NCI-H187 treated with DMSO at 0.1 percent for 48 hours (cell line): ENCODE data around the gene FBXO34.

Experiments used
- DNase-seq: peaks from one replicate; lab custom pipeline; 2025; lab: John Stamatoyannopoulos, UW

FBXO34 gene

GRCh38 chr14:55347748-55348147, 76.5 kb downstream of the FBXO34 start:
- no peak for DNase-seq

GRCh38 chr14:55348766-55349453, 77.7 kb downstream of the FBXO34 start:
- no peak for DNase-seq

- DNase-seq: no peak
Measured at GRCh38 chr14:55349565-55349964, 78.3 kb downstream of the FBXO34 start.

- DNase-seq: no peak
Measured at GRCh38 chr14:55350461-55350860, 79.2 kb downstream of the FBXO34 start.

GRCh38 chr14:55351111-55351510, 79.9 kb downstream of the FBXO34 start:
- no peak for DNase-seq

GRCh38 chr14:55352201-55352600, 81.0 kb downstream of the FBXO34 start:
- DNase-seq: no peak

GRCh38 chr14:55353686-55354467, 82.7 kb downstream of the FBXO34 start:
- DNase-seq: no peak

GRCh38 chr14:55354500-55354899, 83.3 kb downstream of the FBXO34 start:
- DNase-seq: no peak

- DNase-seq: no peak
Measured at GRCh38 chr14:55355922-55356321, 84.7 kb downstream of the FBXO34 start.

GRCh38 chr14:55356913-55357312, 85.7 kb downstream of the FBXO34 start:
- no peak for DNase-seq

GRCh38 chr14:55359307-55359706, 88.1 kb downstream of the FBXO34 start:
- no peak for DNase-seq

- DNase-seq: no peak
Measured at GRCh38 chr14:55361190-55361589, 90.0 kb downstream of the FBXO34 start.

GRCh38 chr14:55366271-55366670, 95.0 kb downstream of the FBXO34 start:
- DNase-seq: no peak

GRCh38 chr14:55370883-55371455, 99.7 kb downstream of the FBXO34 start:
- DNase-seq: no peak

GRCh38 chr14:55372423-55372822, 101.2 kb downstream of the FBXO34 start:
- no peak for DNase-seq

- no peak for DNase-seq
Measured at GRCh38 chr14:55372825-55373224, 101.6 kb downstream of the FBXO34 start.

- no peak for DNase-seq
Measured at GRCh38 chr14:55373784-55374705, 102.8 kb downstream of the FBXO34 start.

GRCh38 chr14:55374771-55375170, 103.5 kb downstream of the FBXO34 start:
- no peak for DNase-seq

- DNase-seq: no peak
Measured at GRCh38 chr14:55377236-55377635, 106.0 kb downstream of the FBXO34 start.

- DNase-seq: no peak
Measured at GRCh38 chr14:55381040-55381439, 109.8 kb downstream of the FBXO34 start.

- DNase-seq: no peak
Measured at GRCh38 chr14:55381561-55381960, 110.3 kb downstream of the FBXO34 start.

GRCh38 chr14:55382483-55382882, 111.3 kb downstream of the FBXO34 start:
- no peak for DNase-seq
